GM10266 (cell line): ENCODE measurements around the gene LTBP1.

Source experiments
- DNase-seq: peaks from one replicate; pipeline ENCODE4 v3.0.0; 2012; ENCODE audit errors: extremely low spot score
- CTCF ChIP-seq: IDR thresholded peaks from 2 replicates; pipeline ENCODE4 v1.5.1; 2012; ENCODE audit warnings: mild to moderate bottlenecking, low read depth; ENCODE audit not compliant: control insufficient read depth, insufficient read depth; ENCODE audit errors: missing control alignments

LTBP1 gene

DNA sequence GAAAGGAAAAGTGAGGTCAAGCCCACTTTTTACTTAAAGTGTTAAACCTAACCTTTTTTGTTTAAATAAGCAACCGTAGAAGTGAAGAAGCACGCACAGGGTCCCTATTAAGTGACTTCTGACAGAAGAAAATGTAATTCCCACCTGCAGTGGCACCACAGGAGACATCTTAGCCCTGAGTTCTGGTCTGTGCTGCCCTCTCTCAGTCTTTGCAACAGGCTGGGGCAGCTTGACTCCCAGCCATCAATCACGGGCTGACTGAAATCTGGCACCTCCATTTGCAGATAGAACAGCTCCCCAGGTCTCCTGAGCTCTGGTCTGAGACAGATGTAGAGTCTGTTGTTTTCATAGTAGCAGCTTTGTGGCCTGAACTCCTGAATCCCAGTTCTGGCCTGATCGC lies 170.0 kb downstream of the LTBP1 start:
- DNase-seq, result no peak
- no peak for TF ChIP-seq CTCF

GRCh38 chr2:33118651-33119050 lies 171.9 kb downstream of the LTBP1 start:
- DNase-seq, result no peak
- TF ChIP-seq CTCF, result no peak

DNA sequence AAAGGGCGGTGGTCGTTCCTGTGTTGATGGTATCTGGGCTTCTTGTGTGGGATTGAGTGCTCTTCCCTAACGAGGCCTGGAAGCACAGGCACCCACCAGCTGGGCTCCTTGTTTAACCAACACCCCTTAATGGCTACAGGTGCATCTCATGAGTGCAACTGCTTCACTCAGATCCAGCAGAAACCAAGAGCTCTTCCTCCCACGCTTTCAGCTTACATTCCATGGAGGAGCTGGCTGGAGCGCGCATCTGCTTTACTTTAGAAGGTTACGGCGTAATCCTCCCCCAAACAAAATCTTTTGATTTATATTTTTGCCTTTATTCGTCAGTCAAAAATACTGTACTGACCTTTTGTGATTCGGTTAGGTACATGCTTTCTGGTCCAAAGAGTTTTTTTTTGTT lies 174.7 kb downstream of the LTBP1 start:
- TF ChIP-seq CTCF, result no peak
- no peak for DNase-seq

GRCh38 chr2:33121925-33122324 lies 175.2 kb downstream of the LTBP1 start:
- DNase-seq, result no peak
- no peak for TF ChIP-seq CTCF

DNA sequence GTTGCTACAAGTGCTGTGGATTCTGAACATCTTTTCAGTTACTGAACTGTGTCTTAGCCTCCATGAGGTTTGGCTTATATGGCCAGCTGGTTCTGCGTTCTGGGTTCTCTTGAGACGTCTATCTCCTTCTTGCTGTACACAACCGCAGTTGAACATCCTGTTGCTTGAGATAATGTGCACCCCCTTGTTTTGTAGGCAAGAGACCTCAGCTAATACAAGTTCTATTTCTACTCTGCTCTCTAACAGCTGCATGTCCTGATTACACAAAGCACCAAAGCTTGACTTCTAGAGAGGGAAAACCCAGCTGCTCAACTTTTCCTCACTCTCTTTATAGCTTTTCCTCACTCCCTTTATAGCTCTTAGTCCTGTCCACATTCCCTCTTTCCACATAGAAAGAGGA lies 176.0 kb downstream of the LTBP1 start:
- TF ChIP-seq CTCF, result no peak
- DNase-seq, result no peak

- TF ChIP-seq CTCF, result no peak
- DNase-seq, result no peak
Observed at GRCh38 chr2:33123216-33123615, 176.5 kb downstream of the LTBP1 start.

DNA sequence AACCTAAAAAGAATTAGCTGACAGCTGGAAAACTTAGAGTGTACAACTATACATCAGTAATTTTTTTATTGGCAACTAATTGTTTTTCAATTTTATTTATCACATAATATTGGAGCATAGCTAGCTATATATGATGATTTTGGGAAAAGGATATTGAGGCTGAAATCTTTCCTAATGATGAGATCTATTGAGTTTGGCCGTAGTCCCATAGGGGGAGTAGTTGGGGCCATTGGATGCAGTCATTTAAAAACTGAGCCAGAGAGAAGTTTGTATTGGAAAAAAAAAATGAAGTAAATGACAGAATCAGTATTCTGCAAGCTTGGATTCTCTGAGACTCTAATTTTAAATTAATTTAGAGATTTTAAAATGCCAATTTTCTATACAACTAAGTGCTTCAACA lies 179.8 kb downstream of the LTBP1 start:
- TF ChIP-seq CTCF, result no peak
- no peak for DNase-seq

DNA sequence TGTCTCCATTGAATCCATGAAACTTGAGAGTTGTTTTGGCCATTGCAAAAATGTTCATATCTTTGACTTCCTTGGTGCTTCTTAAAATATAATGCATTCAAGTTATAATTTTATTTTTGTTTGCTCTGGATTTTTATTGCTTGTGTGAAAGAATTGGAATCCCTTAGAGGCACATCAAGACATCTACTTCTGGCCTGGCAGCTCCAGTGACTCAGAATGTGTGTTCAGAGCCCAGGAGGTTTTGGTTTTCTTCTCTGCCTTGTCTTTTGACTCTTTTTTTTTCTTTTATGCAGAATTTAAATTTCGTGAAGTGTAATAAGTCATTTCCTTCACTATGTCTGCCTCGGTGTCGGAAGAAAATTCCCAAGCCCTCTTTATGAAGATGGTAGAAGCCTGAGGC lies 180.2 kb downstream of the LTBP1 start:
- TF ChIP-seq CTCF, result no peak
- DNase-seq, result no peak
